K562 (cell line): ENCODE results near the gene SVBP. TPM values are rescaled to one million over a fixed set of nuclear protein-coding genes. Genes with fewer than 3 reads are reported as not detected.

ENCODE experiments used
- ATAC-seq: fragments of 200-7000 bp; cut with Tn5 transposase; 3 replicates; pipeline ENCODE4 v1.9.1; 2020; ENCODE audit warnings: moderate library complexity
- BruUV-seq: library from RNA; stranded (reverse); fragments of 400-500 nt; replicated peaks from 2 replicates; lab custom pipeline; 2021; lab: Mats Ljungman, UMichigan
- CTCF ChIA-PET: fragments of 300-600 bp; formaldehyde crosslinking; extraction: SDS; loops from one replicate; lab custom pipeline; 2021; ENCODE audit warnings: low intra/inter-chr PET ratio; lab: Yijun Ruan, JAX
- POLR2A ChIA-PET: fragments of 300-600, 350-650 bp; sonication (Branson Sonifier 250); formaldehyde crosslinking; extraction: SDS; loops from one replicate; lab custom pipeline; 2021; ENCODE audit warnings: antibody characterized with exemption, inconsistent platforms; lab: Yijun Ruan, JAX
- DNase-seq, 4 experiments: peaks; one replicate each; pipeline versions ENCODE4 v3.0.0 to v3.0.0-alpha.2; 2011 to 2018; ENCODE audit warnings: low spot score in 3 of 4, mixed read lengths in 3 of 4; ENCODE audit errors: extremely low read depth in 1 of 4
- FAIRE-seq: peaks from 2 replicates; lab custom pipeline; 2011; peaks lifted over from hg19 to GRCh38; lab: Jason Lieb, UNC
- H2AFZ ChIP-seq: 2 replicates; pipeline ENCODE4 v1.6.0; 2011; ENCODE audit warnings: low read depth, low read length, control low read depth, inconsistent platforms
- H3K27ac ChIP-seq: fragments of 200-600 bp; 3 replicates; pipeline ENCODE4 v1.8.0; 2011; ENCODE audit warnings: low read depth, mild to moderate bottlenecking, control low read depth, inconsistent platforms, low read length, moderate library complexity, mixed read lengths; ENCODE audit errors: extremely low read depth
- H3K27me3 ChIP-seq, 2 experiments: fragments of 300-600 bp in 1 of 2; 2 replicates in 1 of 2; 3 replicates in 1 of 2; pipeline versions ENCODE4 v1.6.0 to v1.8.0; 2011; ENCODE audit warnings: inconsistent platforms in 2 of 2, low read length in 2 of 2, mild to moderate bottlenecking in 1 of 2, mixed read lengths in 1 of 2, moderate library complexity in 1 of 2; ENCODE audit not compliant: control insufficient read depth in 2 of 2, insufficient read depth in 2 of 2
- H3K36me3 ChIP-seq: fragments of 300-600 bp; 3 replicates; pipeline ENCODE4 v1.8.0; 2011; ENCODE audit warnings: mild to moderate bottlenecking, low read length, inconsistent platforms; ENCODE audit not compliant: control insufficient read depth, insufficient read depth
- H3K4me1 ChIP-seq, 2 experiments: fragments of 200-600 bp in 1 of 2; replicated peaks in 1 of 2; 2 replicates in 1 of 2; 3 replicates in 1 of 2; pipeline versions ENCODE4 v1.5.1 to v1.8.0; 2011; ENCODE audit warnings: inconsistent platforms in 2 of 2, low read length in 2 of 2, mild to moderate bottlenecking in 1 of 2, mixed read lengths in 1 of 2, moderate library complexity in 1 of 2; ENCODE audit not compliant: control insufficient read depth in 2 of 2, insufficient read depth in 2 of 2
- H3K4me2 ChIP-seq: 2 replicates; pipeline ENCODE4 v1.6.1; 2011; ENCODE audit warnings: low read length, control low read depth, inconsistent platforms, mixed read lengths; ENCODE audit not compliant: insufficient read depth
- H3K4me3 ChIP-seq: fragments of 200-600 bp; sonication (generic), shearing (Covaris generic); 2 replicates; pipeline ENCODE4 v1.5.1; 2016; ENCODE audit warnings: control low read depth, inconsistent platforms
- H3K79me2 ChIP-seq: fragments of 200-600 bp; 3 replicates; pipeline ENCODE4 v1.8.0; 2011; ENCODE audit warnings: low read length, inconsistent platforms; ENCODE audit not compliant: control insufficient read depth, insufficient read depth
- H3K9ac ChIP-seq, 2 experiments: 2 replicates each; pipeline versions ENCODE4 v1.6.0 to v1.6.1; 2011; ENCODE audit warnings: low read depth in 2 of 2, low read length in 2 of 2, control low read depth in 1 of 2, inconsistent platforms in 1 of 2, mild to moderate bottlenecking in 1 of 2, mixed read lengths in 1 of 2; ENCODE audit not compliant: insufficient read depth in 1 of 2
- H3K9me1 ChIP-seq: one replicate; pipeline ENCODE4 v1.6.0; 2011; ENCODE audit warnings: inconsistent platforms, mild to moderate bottlenecking, low read length, moderate library complexity; ENCODE audit not compliant: control insufficient read depth, insufficient read depth
- H3K9me3 ChIP-seq: replicated peaks from 2 replicates; pipeline ENCODE4 v1.5.1; 2011; ENCODE audit warnings: low read depth, low read length, inconsistent platforms; ENCODE audit not compliant: control insufficient read depth, insufficient read depth
- H4K20me1 ChIP-seq: replicated peaks from 2 replicates; pipeline ENCODE4 v1.6.1; 2011; ENCODE audit warnings: low read length, inconsistent platforms, mixed read lengths; ENCODE audit not compliant: control insufficient read depth, insufficient read depth
- ARNT ChIP-seq, 2 experiments: fragments of 450-650 bp; IDR thresholded peaks; 2 replicates each; pipeline ENCODE4 v1.6.1; 2016; ENCODE audit warnings: mild to moderate bottlenecking in 1 of 2
- FOXA3 ChIP-seq, 2 experiments: fragments of 450-650 bp in 1 of 2; sonication (generic) in 1 of 2; formaldehyde crosslinking; IDR thresholded peaks in 1 of 2; conservative IDR thresholded peaks in 1 of 2; 2 replicates each; pipeline versions ENCODE4 v1.4.0 to v1.8.0; 2020 to 2022; ENCODE audit warnings: mild to moderate bottlenecking in 2 of 2, missing genetic modification reagents in 1 of 2
- GTF3C2 ChIP-seq: IDR thresholded peaks from 3 replicates; pipeline ENCODE4 v1.6.1; 2011; ENCODE audit warnings: borderline replicate concordance, mild to moderate bottlenecking, moderate library complexity; ENCODE audit not compliant: insufficient read length; ENCODE audit errors: extremely low read depth
- HIVEP1 ChIP-seq: fragments of 250-450 bp; sonication (Bioruptor Pico); IDR thresholded peaks from 2 replicates; pipeline ENCODE4 v1.4.0; 2020; ENCODE audit warnings: mild to moderate bottlenecking
- IRF9 ChIP-seq: fragments of 450-650 bp; IDR thresholded peaks from 2 replicates; pipeline ENCODE4 v1.6.1; 2016; ENCODE audit warnings: missing biosample characterization, missing genetic modification characterization
- KHSRP ChIP-seq: fragments of 450-650 bp; IDR thresholded peaks from 2 replicates; pipeline ENCODE4 v1.6.1; 2017
- L3MBTL2 ChIP-seq: fragments of 450-650 bp; IDR thresholded peaks from 2 replicates; pipeline ENCODE4 v1.6.1; 2016; ENCODE audit warnings: mild to moderate bottlenecking, moderate library complexity
- MEF2A ChIP-seq: IDR thresholded peaks from 2 replicates; pipeline ENCODE4 v1.6.1; 2011; ENCODE audit warnings: low read depth, mild to moderate bottlenecking, low read length, moderate library complexity; ENCODE audit not compliant: control insufficient read depth
- RHOXF2B ChIP-seq: fragments of 250-450 bp; sonication (Bioruptor Pico); conservative IDR thresholded peaks from 2 replicates; pipeline ENCODE4 v1.5.1; 2021
- SIRT6 ChIP-seq: IDR thresholded peaks from one replicate; pipeline ENCODE4 v1.6.1; 2012; ENCODE audit warnings: low read depth, mild to moderate bottlenecking, control low read depth, inconsistent platforms, low read length, moderate library complexity
- SOX6 ChIP-seq: fragments of 450-650 bp; IDR thresholded peaks from 2 replicates; pipeline ENCODE4 v1.6.1; 2014; ENCODE audit warnings: mild to moderate bottlenecking
- STAT5A ChIP-seq: IDR thresholded peaks from 2 replicates; pipeline ENCODE4 v1.6.1; 2012; ENCODE audit warnings: low read length, inconsistent platforms, borderline replicate concordance
- THAP12 ChIP-seq: fragments of 250-450 bp; sonication (Bioruptor Pico); IDR thresholded peaks from 2 replicates; pipeline ENCODE4 v1.9.0; 2021; ENCODE audit warnings: mild to moderate bottlenecking, inconsistent platforms
- U2AF2 ChIP-seq: fragments of 200-400 bp; formaldehyde crosslinking; optimal IDR thresholded peaks from 2 replicates; pipeline ENCODE3; 2017; ENCODE audit warnings: low read depth, mild to moderate bottlenecking, low read length
- ZNF384 ChIP-seq: IDR thresholded peaks from 2 replicates; pipeline ENCODE4 v1.6.1; 2012; ENCODE audit warnings: low read depth, low read length, improper control_type of control experiment
- ZNF41 ChIP-seq: fragments of 250-450 bp; sonication (Bioruptor Pico); conservative IDR thresholded peaks from 2 replicates; pipeline ENCODE4 v1.4.0; 2020; ENCODE audit warnings: mild to moderate bottlenecking
- ZNF449 ChIP-seq: fragments of 250-450 bp; sonication (Bioruptor Pico); IDR thresholded peaks from 2 replicates; pipeline ENCODE4 v1.8.0; 2022; ENCODE audit warnings: moderate library complexity, mild to moderate bottlenecking, inconsistent platforms
- WGBS: fragments of 100-300 bp; shearing (Covaris generic); methylation state at CpG from one replicate; pipeline ENCODE4 v1.1.6; 2016; ENCODE audit warnings: low coverage, mixed read lengths; ENCODE audit not compliant: insufficient coverage; ENCODE audit errors: missing lambda C conversion rate; 5-methylcytosine and 5-hydroxymethylcytosine counted together
- in situ Hi-C: fragments of 300-500 bp; cut with MboI; formaldehyde crosslinking; loops from 4 replicates; pipeline ENCODE4 v1.15.0; 2018; ENCODE audit warnings: inconsistent platforms, mixed read lengths
- intact Hi-C: fragments of 100-400 bp; cut with micrococcal nuclease; formaldehyde crosslinking; loops from 2 replicates; pipeline ENCODE4 v1.14.2; 2022
- polyA plus RNA-seq, 8 experiments: library from polyadenylated mRNA; depleted of rRNA in 4 of 8; stranded (reverse) in 5 of 8; unstranded in 3 of 8; fragments of >200 nt; fragmentation: Nextera tagmentation in 2 of 8; fragmentation: Illumina TruSeq in 1 of 8; extraction: Ambion mirVana in 2 of 8; extraction: Trizol in 1 of 8; gene quantifications; 2 replicates each; pipeline versions ENCODE4 v1.2.1 to v1.2.3, GENCODE V29; 2011 to 2014; ENCODE audit warnings: inconsistent platforms in 1 of 8, missing spikeins in 1 of 8
- total RNA-seq, 7 experiments: library from RNA; depleted of rRNA in 6 of 7; stranded (reverse); fragments of >200 nt in 6 of 7; fragmentation: Illumina TruSeq in 2 of 7; extraction: Trizol in 2 of 7; gene quantifications; 2 replicates each; pipeline versions ENCODE4 v1.2.1 to v1.2.3, GENCODE V29; 2011 to 2021; ENCODE audit warnings: low replicate concordance in 1 of 7

The SVBP gene
- total and polyA plus RNA-seq, 9 of the 15 experiments (the other 6 are each of a cell fraction or from before 2014, with no cell fraction given): 31.7 to 49.7 (median 40.0) TPM

GRCh38 chr1:42849944-42850343 is 32.7 kb upstream of the SVBP start:
- Histone ChIP-seq H3K9ac (no peak overlapping the region), H3K27me3 (no peaks in the 10 kb centered on the region), H3K9me1 (no peaks in the 10 kb centered on the region), H3K4me2 (no peak overlapping the region), H3K36me3 (peaks cover 36% of the 10 kb centered on the region; the same call in 2 of the 3 replicates), H2AFZ (no peak overlapping the region), H3K27ac (no peak overlapping the region), H3K4me3 (no peak overlapping the region), H3K9me3 (no peaks in the 10 kb centered on the region), H3K79me2 (peaks cover 33% of the 10 kb centered on the region), H3K4me1 (peaks cover 16 to 18% of the 10 kb centered on the region in 2 experiments), H4K20me1 (no peaks in the 10 kb centered on the region)
- DNase-seq: no peak
- no peak for ATAC-seq
- in situ Hi-C loops (no loop called here), intact Hi-C loops (loop anchor here (5.0 kb wide), 1 partner anchor 83 kb away; the partner anchor contains the start of genes C1orf50 and P3H1)
- 95% methylated on average over 3 of the region's 5 CpGs for WGBS
- POLR2A ChIA-PET: no interaction called here
- CTCF ChIA-PET: no interaction called here
- no TSS peak for BruUV-seq
- FAIRE-seq: no peak
- no peak for TF ChIP-seq ZNF449 (CRISPR knock-in tag)
- TF ChIP-seq U2AF2: no peak
- no peak for TF ChIP-seq KHSRP
- TF ChIP-seq IRF9 (tag): no peak
- TF ChIP-seq RHOXF2B (CRISPR knock-in tag): no peak
- no peak for TF ChIP-seq MEF2A
- TF ChIP-seq FOXA3 (CRISPR knock-in tag; conservative IDR thresholded peaks at IDR 0.05 in 1 of 2, IDR thresholded peaks at IDR 0.05 in 1 of 2): no peak
- TF ChIP-seq L3MBTL2: no peak
- peak; percentile 21; the same call in 1 of the 2 replicates for TF ChIP-seq STAT5A
- TF ChIP-seq SIRT6: no peak
- TF ChIP-seq GTF3C2: no peak
- no peak for TF ChIP-seq ZNF384
- TF ChIP-seq ARNT (IDR thresholded peaks at IDR 0.05): no peak
- TF ChIP-seq HIVEP1 (CRISPR knock-in tag): no peak
- TF ChIP-seq SOX6: no peak
- TF ChIP-seq THAP12 (CRISPR knock-in tag): no peak
- TF ChIP-seq ZNF41 (CRISPR knock-in tag): no peak
